ENCODE results near the gene PLEKHG3.

PLEKHG3 gene

DNA sequence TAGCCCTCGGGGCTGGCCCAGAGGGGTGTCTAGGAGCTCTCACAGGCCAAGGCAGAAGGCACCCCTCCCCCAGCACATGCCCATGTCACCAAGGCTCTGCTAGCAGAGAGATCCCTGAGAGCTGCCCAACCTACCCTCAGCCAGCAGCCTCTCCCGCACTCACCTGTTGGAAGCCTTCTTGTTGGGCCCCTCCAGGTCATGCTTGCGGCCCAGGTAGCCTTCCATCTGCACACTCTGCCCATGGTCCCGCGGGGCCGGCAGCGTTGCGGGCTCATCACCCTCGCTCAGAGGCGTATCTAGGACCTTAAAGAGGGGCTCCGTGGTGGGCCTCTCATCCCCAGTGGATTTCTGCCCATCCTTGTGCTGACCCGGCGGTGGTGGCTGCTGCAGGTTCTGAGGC lies 49.1 kb downstream of the PLEKHG3 start:
- ChIA-PET POLR2A (no interaction called here), CTCF (no interaction called here)
- DNase-seq (ENCODE audit: extremely low spot score), result no peak
- TF ChIP-seq ARNT (IDR thresholded peaks at IDR 0.05) (no peak), ELF4 (IDR thresholded peaks at IDR 0.05) (no peak), SUZ12 (IDR thresholded peaks at IDR 0.05) (no peak), L3MBTL2 (conservative IDR thresholded peaks at IDR 0.05) (no peak), NFRKB (IDR thresholded peaks at IDR 0.05) (no peak), PKNOX1 (IDR thresholded peaks at IDR 0.05) (no peak), FOXK2 (IDR thresholded peaks at IDR 0.05) (no peak), LEF1 (IDR thresholded peaks at IDR 0.05; ENCODE audit: borderline replicate concordance) (no peak), HDGF (IDR thresholded peaks at IDR 0.05; ENCODE audit: borderline replicate concordance) (no peak), FOXM1 (IDR thresholded peaks at IDR 0.05; ENCODE audit: borderline replicate concordance) (no peak), TARDBP (IDR thresholded peaks at IDR 0.05) (no peak), CTBP1 (IDR thresholded peaks at IDR 0.05; ENCODE audit: borderline replicate concordance) (no peak), ZNF384 (IDR thresholded peaks at IDR 0.05) (no peak), FOXA1 (IDR thresholded peaks at IDR 0.05) (no peak), SP1 (IDR thresholded peaks at IDR 0.05) (no peak), BHLHE40 (IDR thresholded peaks at IDR 0.05; ENCODE audit: borderline replicate concordance) (no peak)

DNA sequence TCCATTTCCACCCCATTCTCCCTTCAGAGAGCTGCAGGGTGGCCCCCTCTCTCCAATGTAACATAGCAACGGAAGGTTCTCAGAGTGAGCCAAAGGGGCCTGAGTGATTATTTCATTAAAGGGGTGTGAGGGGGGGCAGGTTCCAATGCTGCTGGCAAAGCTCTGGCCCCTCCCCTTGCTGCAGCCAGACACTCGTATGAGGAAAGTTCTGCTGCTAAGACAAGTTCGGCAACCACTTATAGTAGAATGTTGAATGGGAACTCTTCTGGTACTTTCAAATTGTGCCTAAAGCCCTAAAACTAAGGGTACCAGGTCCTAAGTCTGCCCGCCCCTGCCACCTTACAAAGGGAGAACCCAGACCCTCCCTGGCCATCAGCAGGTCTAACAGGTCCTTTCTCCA lies 49.8 kb downstream of the PLEKHG3 start:
- no peak for DNase-seq (ENCODE audit: extremely low spot score)
- TF ChIP-seq ZNF384 (IDR thresholded peaks at IDR 0.05), result no peak
- no peak for TF ChIP-seq HDGF (IDR thresholded peaks at IDR 0.05; ENCODE audit: borderline replicate concordance)
- no peak for TF ChIP-seq FOXM1 (IDR thresholded peaks at IDR 0.05; ENCODE audit: borderline replicate concordance)
- TF ChIP-seq LEF1 (IDR thresholded peaks at IDR 0.05; ENCODE audit: borderline replicate concordance), result no peak
- TF ChIP-seq ELF4 (IDR thresholded peaks at IDR 0.05), result no peak
- no peak for TF ChIP-seq FOXK2 (IDR thresholded peaks at IDR 0.05)
- TF ChIP-seq ARNT (IDR thresholded peaks at IDR 0.05), result no peak
- no peak for TF ChIP-seq CTBP1 (IDR thresholded peaks at IDR 0.05; ENCODE audit: borderline replicate concordance)
- no peak for TF ChIP-seq TARDBP (IDR thresholded peaks at IDR 0.05)
- TF ChIP-seq FOXA1 (IDR thresholded peaks at IDR 0.05), result no peak
- TF ChIP-seq L3MBTL2 (conservative IDR thresholded peaks at IDR 0.05), result no peak
- no peak for TF ChIP-seq SP1 (IDR thresholded peaks at IDR 0.05)
- no peak for TF ChIP-seq BHLHE40 (IDR thresholded peaks at IDR 0.05; ENCODE audit: borderline replicate concordance)
- no peak for TF ChIP-seq PKNOX1 (IDR thresholded peaks at IDR 0.05)
- ChIA-PET POLR2A (no interaction called here), CTCF (no interaction called here)

GRCh38 chr14:64754685-64755084 lies 50.5 kb downstream of the PLEKHG3 start:
- POLR2A ChIA-PET, result no interaction called here
- no peak for DNase-seq (ENCODE audit: extremely low spot score)
- no peak for TF ChIP-seq SP1 (IDR thresholded peaks at IDR 0.05)
- CTCF ChIA-PET, result no interaction called here

GRCh38 chr14:64755781-64756221 lies 51.6 kb downstream of the PLEKHG3 start:
- POLR2A ChIA-PET, result no interaction called here
- no peak for DNase-seq (ENCODE audit: extremely low spot score)

GRCh38 chr14:64756712-64757111 lies 52.5 kb downstream of the PLEKHG3 start:
- CTCF ChIA-PET, result no interaction called here
- POLR2A ChIA-PET, result no interaction called here
- no peak for DNase-seq (ENCODE audit: extremely low spot score)
- TF ChIP-seq TARDBP (IDR thresholded peaks at IDR 0.05), result no peak

More at GRCh38 chr14:64755781-64756221, 51.6 kb downstream of the PLEKHG3 start:
- CTCF ChIA-PET, result interaction anchor here (1.1 kb wide), 1 partner anchor 17 kb away, joined by 3 read pairs; no protein-coding TSS in a partner anchor
- TF ChIP-seq PKNOX1 (IDR thresholded peaks at IDR 0.05) (no peak), CTBP1 (IDR thresholded peaks at IDR 0.05; ENCODE audit: borderline replicate concordance) (no peak), ELF4 (IDR thresholded peaks at IDR 0.05) (no peak), LEF1 (IDR thresholded peaks at IDR 0.05; ENCODE audit: borderline replicate concordance) (no peak), FOXA1 (IDR thresholded peaks at IDR 0.05) (no peak)

GRCh38 chr14:64757601-64758000 lies 53.4 kb downstream of the PLEKHG3 start:
- no peak for DNase-seq (ENCODE audit: extremely low spot score)
- POLR2A ChIA-PET, result interaction anchor here (0.6 kb wide), 1 partner anchor 53 kb away, joined by 3 read pairs; the partner anchor contains the start of gene PLEKHG3
- TF ChIP-seq HDGF (IDR thresholded peaks at IDR 0.05; ENCODE audit: borderline replicate concordance) (no peak), SUZ12 (IDR thresholded peaks at IDR 0.05) (no peak), PKNOX1 (IDR thresholded peaks at IDR 0.05) (no peak), LEF1 (IDR thresholded peaks at IDR 0.05; ENCODE audit: borderline replicate concordance) (no peak), L3MBTL2 (conservative IDR thresholded peaks at IDR 0.05) (no peak), SP1 (IDR thresholded peaks at IDR 0.05) (no peak), FOXM1 (IDR thresholded peaks at IDR 0.05; ENCODE audit: borderline replicate concordance) (no peak), ELF4 (IDR thresholded peaks at IDR 0.05) (no peak), ARNT (IDR thresholded peaks at IDR 0.05) (no peak), CTBP1 (IDR thresholded peaks at IDR 0.05; ENCODE audit: borderline replicate concordance) (no peak), TARDBP (IDR thresholded peaks at IDR 0.05) (no peak), NFRKB (IDR thresholded peaks at IDR 0.05) (no peak), FOXK2 (IDR thresholded peaks at IDR 0.05) (no peak), BHLHE40 (IDR thresholded peaks at IDR 0.05; ENCODE audit: borderline replicate concordance) (no peak), ZNF384 (IDR thresholded peaks at IDR 0.05) (no peak), FOXA1 (IDR thresholded peaks at IDR 0.05) (no peak)
- CTCF ChIA-PET, result no interaction called here
